ENCODE data around the gene IL1F10. TPM values are rescaled to one million over a fixed set of nuclear protein-coding genes. Genes with fewer than 3 reads are reported as not detected.

IL1F10 gene
- total RNA-seq, 6 donors from 2014 or later, result not detected

DNA sequence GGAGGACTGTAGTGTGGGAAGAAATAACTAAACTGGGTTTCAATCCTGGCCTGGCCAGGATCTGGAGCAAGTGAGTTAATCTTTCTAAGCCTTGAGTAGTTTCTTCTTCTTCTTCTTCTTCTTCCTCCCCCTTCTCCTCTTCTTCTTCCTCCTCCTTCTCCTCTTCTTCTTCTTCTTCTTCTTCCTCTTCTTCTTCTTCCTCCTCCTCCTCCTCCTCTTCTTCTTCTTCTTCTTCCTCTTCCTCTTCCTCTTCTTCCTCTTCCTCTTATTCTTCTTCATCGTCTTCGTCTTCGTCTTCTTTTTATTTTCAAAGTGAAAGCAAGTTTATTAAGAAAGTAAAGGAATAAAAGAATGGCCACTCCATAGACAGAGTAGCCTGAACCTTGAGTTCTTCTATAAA is 53.1 kb downstream of the IL1F10 start:
- no peak for TF ChIP-seq POLR2AphosphoS5 (IDR thresholded peaks at IDR 0.05)
- TF ChIP-seq POLR2A (IDR thresholded peaks at IDR 0.05), result no peak
- no peak for TF ChIP-seq EP300 (IDR thresholded peaks at IDR 0.05)
- TF ChIP-seq, protein P1, sequence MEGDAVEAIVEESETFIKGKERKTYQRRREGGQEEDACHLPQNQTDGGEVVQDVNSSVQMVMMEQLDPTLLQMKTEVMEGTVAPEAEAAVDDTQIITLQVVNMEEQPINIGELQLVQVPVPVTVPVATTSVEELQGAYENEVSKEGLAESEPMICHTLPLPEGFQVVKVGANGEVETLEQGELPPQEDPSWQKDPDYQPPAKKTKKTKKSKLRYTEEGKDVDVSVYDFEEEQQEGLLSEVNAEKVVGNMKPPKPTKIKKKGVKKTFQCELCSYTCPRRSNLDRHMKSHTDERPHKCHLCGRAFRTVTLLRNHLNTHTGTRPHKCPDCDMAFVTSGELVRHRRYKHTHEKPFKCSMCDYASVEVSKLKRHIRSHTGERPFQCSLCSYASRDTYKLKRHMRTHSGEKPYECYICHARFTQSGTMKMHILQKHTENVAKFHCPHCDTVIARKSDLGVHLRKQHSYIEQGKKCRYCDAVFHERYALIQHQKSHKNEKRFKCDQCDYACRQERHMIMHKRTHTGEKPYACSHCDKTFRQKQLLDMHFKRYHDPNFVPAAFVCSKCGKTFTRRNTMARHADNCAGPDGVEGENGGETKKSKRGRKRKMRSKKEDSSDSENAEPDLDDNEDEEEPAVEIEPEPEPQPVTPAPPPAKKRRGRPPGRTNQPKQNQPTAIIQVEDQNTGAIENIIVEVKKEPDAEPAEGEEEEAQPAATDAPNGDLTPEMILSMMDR (IDR thresholded peaks at IDR 0.05), result no peak
- Histone ChIP-seq H3K27ac (no peak overlapping the region), H3K4me3 (no peak overlapping the region), H3K9me3 (no peaks in the 10 kb centered on the region), H3K4me1 (peaks cover 5 to 19% (median 8%) of the 10 kb centered on the region in 4 donors), H3K27me3 (no peaks in the 10 kb centered on the region), H3K36me3 (no peaks in the 10 kb centered on the region)
- WGBS, 2 donors, result 51 to 73% methylated on average over 3 of the region's 3 CpGs
- ATAC-seq (ENCODE audit: low FRiP score in 2 of 2) (no peak), DNase-seq (no peak)

DNA sequence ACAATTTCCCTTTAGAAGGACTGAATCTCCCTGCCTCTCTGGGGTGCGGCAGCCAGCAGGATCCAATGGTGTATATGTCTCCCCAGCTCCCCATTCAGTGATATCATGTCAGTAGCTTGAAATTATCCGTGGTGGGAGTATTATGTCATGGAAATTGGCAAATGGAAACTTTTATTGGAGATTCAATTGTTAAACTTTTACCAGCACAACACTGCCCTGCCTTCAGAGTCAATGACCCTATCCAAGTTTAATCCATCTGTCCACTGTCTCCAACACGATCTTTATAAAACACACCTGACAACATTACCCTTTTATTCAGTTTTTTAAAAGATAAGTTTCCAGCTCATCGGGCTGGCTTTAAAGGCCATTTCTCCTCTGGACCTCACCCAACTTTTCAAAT is 54.6 kb downstream of the IL1F10 start:
- Histone ChIP-seq H3K4me3 (no peak overlapping the region), H3K27ac (no peak overlapping the region), H3K9me3 (no peaks in the 10 kb centered on the region), H3K27me3 (no peaks in the 10 kb centered on the region), H3K4me1 (peaks cover 4 to 11% (median 5%) of the 10 kb centered on the region in 4 donors), H3K36me3 (no peaks in the 10 kb centered on the region)
- WGBS, 2 donors, result 83 to 88% methylated on average over 4 of the region's 4 CpGs
- DNase-seq (no peak), ATAC-seq (ENCODE audit: low FRiP score in 2 of 2) (no peak)
- TF ChIP-seq POLR2AphosphoS5 (IDR thresholded peaks at IDR 0.05) (no peak), EP300 (IDR thresholded peaks at IDR 0.05) (no peak)

DNA sequence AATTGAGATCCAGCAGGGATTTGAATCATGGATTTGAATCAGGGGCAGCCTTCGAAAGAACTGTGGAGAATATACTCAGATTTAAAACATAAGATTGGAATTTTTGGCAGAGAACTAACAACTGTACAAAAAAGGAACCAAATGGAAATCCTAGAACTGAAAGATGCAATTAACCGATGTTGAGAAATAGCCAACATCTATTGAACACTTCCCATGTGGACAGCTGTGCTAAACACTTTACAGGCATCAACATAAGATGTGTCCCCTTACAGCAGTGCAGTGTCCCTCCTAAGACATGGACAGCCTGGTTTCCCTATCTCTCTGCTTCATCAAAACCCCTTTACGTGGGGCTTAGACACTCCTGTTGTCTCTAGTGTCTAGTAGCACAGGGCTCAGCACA is 56.0 kb downstream of the IL1F10 start:
- Histone ChIP-seq H3K27ac (peak overlapping the region; percentile 32 to 65 (median 38)), H3K27me3 (no peaks in the 10 kb centered on the region), H3K9me3 (no peaks in the 10 kb centered on the region), H3K4me1 (peaks cover 4 to 11% (median 5%) of the 10 kb centered on the region in 4 donors), H3K36me3 (no peaks in the 10 kb centered on the region), H3K4me3 (no peak overlapping the region)
- WGBS, 2 donors, result 71 to 80% methylated on average over 3 of the region's 3 CpGs
- TF ChIP-seq EP300 (IDR thresholded peaks at IDR 0.05), result no peak
- no peak for TF ChIP-seq POLR2A (IDR thresholded peaks at IDR 0.05)
- TF ChIP-seq POLR2AphosphoS5 (IDR thresholded peaks at IDR 0.05), result no peak
- TF ChIP-seq, protein P1 (IDR thresholded peaks at IDR 0.05), result no peak
- no peak for DNase-seq
- peak in 1 of 2 donors; percentile 50 for ATAC-seq (ENCODE audit: low FRiP score in 2 of 2)

DNA sequence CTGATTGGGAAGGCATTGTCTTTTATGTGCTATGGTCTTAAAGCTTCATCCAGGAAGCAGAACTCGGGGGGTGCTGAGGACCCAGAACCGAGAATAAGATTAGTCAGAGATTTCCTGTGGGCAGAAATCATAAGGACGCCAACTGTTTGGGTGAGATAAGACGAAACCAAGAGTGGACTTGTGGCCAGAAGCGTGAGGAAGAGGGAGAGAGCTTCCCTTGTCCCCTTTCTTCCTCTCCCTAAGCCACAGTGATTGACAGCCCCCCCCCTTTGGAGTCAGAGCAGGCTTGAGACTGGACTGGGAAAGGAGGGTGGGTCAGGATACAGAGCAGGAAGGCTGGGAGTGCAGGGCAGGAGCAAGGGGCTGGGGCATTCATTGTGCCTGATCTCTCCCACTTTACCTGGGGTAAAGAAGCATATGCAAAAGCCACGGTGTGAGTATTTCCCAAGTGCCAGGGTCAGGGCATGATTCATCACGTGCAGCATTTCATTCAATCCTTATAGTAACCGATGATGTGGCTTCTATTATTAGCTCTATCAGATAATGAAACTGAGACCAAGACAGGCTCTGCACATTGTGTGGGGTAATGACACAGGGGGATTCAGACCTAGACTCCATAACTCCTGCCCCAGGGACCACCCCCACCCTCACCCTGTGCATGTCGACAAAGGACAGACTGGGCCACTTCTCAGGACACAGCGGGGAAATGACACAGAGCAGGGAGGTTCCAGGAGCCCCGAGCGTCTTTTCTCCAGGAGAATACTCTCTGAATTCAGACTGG is 56.6 kb downstream of the IL1F10 start:
- ATAC-seq (ENCODE audit: low FRiP score in 2 of 2) (peak in 1 of 2 donors; percentile 25), DNase-seq (no peak)
- 40 to 53% methylated on average over 8 to 12 of the region's 12 CpGs for WGBS, 2 donors
- Histone ChIP-seq H3K27me3 (no peaks in the 10 kb centered on the region), H3K4me3 (no peak overlapping the region), H3K27ac (peak overlapping the region; percentile 32 to 65 (median 38)), H3K9me3 (no peaks in the 10 kb centered on the region), H3K36me3 (no peaks in the 10 kb centered on the region), H3K4me1 (peaks cover 4 to 11% (median 5%) of the 10 kb centered on the region in 4 donors)
- TF ChIP-seq POLR2A (IDR thresholded peaks at IDR 0.05) (no peak), EP300 (IDR thresholded peaks at IDR 0.05) (no peak), POLR2AphosphoS5 (IDR thresholded peaks at IDR 0.05) (no peak)
- TF ChIP-seq, protein P1 (IDR thresholded peaks at IDR 0.05), result no peak

Small RNA genes lying within 50 kb of the gene (small RNA-seq; reads per million reads assigned to genes)
- gene RNU6-1180P, result 0 reads per million in 4 donors

Other genes starting within 250 kb of the IL1F10 start
- gene IL1B, start 231.2 kb upstream of the IL1F10 start, total RNA-seq, result 10 to 100 TPM in 3 of 6 donors, 1 to 10 TPM in 2, under 1 TPM in 1; 0.59 to 27.4 (median 9.6) TPM
- under 1 TPM in 1 of 6 donors, not detected in 5; 0.37 TPM for gene IL37, start 156.8 kb upstream of the IL1F10 start, total RNA-seq
- gene IL36G, start 90.0 kb upstream of the IL1F10 start, total RNA-seq, result not detected
- gene IL36A, start 62.5 kb upstream of the IL1F10 start, total RNA-seq, result not detected
- gene IL36B, start 15.1 kb upstream of the IL1F10 start, total RNA-seq, result not detected
- not detected for gene IL36RN, start 8.8 kb upstream of the IL1F10 start, total RNA-seq
- gene IL1RN, start 59.6 kb downstream of the IL1F10 start, total RNA-seq, result 10 to 100 TPM in 3 of 6 donors, 1 to 10 TPM in 3; 2.0 to 40.6 (median 7.9) TPM
- gene PSD4, start 106.0 kb downstream of the IL1F10 start, total RNA-seq, result 100 to 1,000 TPM in 1 of 6 donors, 10 to 100 TPM in 5; 44.0 to 101 (median 60.4) TPM
- gene PAX8, start 211.0 kb downstream of the IL1F10 start, total RNA-seq, result 1 to 10 TPM; 1.5 to 3.6 (median 2.0) TPM